ENCODE results near the gene ERCC2.

Gene ERCC2

DNA sequence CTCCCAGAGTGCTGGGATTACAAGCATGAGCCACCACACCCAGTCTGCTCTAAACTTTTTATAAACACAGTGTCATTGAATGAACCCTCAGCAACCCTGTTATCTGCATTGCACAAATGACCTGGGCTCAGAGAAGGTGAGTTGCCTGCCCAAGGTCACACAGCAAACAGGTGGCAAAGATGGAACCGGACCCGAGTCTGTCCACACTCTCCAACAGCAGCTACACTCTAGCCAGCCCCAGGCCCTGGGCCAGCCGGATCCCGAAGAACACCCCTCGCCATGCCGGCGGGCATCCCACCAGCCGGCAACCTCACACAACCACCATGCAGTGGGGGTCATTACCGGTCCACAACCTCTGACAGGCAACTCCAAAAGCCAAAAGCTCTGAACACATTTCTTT, 14.5 kb downstream of the ERCC2 start:
- TF ChIP-seq, protein P1, sequence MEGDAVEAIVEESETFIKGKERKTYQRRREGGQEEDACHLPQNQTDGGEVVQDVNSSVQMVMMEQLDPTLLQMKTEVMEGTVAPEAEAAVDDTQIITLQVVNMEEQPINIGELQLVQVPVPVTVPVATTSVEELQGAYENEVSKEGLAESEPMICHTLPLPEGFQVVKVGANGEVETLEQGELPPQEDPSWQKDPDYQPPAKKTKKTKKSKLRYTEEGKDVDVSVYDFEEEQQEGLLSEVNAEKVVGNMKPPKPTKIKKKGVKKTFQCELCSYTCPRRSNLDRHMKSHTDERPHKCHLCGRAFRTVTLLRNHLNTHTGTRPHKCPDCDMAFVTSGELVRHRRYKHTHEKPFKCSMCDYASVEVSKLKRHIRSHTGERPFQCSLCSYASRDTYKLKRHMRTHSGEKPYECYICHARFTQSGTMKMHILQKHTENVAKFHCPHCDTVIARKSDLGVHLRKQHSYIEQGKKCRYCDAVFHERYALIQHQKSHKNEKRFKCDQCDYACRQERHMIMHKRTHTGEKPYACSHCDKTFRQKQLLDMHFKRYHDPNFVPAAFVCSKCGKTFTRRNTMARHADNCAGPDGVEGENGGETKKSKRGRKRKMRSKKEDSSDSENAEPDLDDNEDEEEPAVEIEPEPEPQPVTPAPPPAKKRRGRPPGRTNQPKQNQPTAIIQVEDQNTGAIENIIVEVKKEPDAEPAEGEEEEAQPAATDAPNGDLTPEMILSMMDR (IDR thresholded peaks at IDR 0.05), result no peak

DNA sequence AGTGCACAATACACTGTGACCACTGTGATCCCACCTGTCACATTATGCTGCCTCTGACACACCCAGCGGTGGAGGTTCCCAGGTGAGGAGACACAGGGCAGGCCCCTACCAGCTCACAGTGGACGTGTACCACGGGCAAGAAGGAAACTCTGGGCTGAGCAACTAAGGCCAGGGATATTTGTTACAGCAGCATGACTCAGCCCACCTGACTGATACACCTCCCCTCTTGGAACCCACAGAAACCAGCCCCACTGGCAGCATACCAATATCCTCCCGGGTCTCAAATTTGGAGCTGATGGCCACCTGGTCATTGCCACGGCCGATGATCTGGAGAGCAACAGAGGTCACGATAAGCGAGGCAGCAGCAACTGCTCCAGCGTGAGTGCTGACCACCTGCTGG, 15.0 kb downstream of the ERCC2 start:
- TF ChIP-seq, protein P1 (IDR thresholded peaks at IDR 0.05), result no peak

DNA sequence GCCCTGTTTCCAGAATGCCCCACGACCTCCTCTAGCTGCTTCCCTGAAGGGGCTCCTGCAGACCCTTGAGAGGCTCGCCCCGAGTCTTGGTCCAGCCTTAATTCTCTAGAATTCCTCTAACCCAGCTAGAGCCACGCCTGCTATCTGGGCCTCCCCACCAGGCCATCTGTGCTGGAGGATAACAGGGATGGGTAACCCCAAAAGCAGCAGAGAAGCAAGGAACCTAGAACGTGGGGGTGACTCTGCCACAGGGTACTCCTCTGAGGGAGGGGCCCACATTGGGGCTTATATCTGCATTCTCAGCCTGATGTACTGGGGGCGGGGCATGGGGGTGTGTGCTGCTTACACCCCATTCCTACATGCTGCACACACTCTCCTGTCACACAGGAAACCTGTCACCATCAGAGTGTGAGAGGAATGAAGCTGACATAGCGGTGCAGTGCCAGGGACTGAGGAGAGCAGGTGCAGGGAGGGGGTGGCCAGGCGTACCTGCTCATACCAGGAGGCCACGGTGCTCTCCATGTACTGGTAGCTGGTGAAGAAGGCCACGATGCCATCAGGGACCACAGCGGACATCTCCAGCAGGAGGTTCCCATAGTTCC, 16.0 kb downstream of the ERCC2 start:
- TF ChIP-seq, protein P1 (IDR thresholded peaks at IDR 0.05), result no peak

DNA sequence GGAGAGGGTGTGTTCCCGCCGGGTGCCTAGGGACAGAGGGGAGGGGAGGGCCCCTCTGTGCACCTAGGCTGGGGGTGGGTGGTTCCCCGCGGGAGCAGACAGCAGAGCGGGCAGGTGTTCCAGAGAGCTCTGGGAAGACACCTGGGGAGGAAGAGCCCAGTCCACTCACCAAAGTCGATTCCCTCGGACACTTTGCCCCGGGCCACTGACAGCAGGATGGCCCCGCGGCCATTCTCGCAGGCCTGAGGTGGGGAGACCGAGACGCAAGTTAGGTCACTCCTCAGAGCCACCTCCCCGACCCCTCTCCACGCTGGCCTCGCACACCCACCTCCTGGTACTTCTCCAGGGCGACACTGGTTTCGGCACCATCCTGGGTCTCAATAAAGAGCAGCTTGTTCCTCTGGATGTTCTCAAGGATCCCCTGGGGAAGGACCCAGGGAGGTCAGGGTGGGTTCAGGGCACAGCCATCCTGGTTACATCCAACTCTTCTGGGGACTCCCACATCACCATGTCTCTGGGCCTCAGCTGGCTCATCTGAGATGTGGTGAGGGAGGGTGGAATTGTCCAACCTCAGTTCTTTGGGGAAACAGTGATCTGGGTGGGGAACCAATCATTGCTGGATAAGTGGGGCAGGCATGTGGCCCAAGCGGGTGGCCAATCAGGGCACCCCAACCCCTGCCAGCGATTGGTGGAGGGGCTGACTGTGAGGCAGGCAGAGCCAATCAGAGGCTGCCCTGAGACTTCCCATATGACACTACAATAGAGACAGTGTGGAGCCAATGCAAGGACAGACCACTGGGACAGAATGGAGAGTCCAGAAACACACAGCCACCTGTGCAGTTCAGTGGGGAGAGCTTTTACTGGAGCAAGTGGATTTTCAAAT, 17.2 kb downstream of the ERCC2 start:
- TF ChIP-seq, protein P1 (IDR thresholded peaks at IDR 0.05), result no peak

DNA sequence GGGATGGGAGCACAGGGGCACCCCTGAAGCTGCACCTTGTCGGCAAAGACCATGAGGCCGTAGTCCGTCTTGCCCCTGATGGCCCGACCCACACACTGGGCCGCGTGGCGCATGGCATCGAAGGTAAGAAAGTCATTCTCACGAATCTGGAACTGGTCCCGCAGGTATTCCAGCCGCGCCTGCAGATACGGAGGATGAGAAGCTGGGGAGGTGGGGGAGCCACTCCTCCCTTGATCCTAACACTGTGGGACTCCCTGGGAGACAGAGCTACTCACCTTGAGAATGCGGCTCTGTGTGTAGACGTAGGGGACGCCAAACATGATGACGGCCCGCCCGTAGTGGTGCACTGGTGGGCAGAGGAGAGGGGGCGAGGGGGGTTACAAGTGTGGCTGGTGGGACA, 17.9 kb downstream of the ERCC2 start:
- TF ChIP-seq, protein P1 (IDR thresholded peaks at IDR 0.05), result no peak

DNA sequence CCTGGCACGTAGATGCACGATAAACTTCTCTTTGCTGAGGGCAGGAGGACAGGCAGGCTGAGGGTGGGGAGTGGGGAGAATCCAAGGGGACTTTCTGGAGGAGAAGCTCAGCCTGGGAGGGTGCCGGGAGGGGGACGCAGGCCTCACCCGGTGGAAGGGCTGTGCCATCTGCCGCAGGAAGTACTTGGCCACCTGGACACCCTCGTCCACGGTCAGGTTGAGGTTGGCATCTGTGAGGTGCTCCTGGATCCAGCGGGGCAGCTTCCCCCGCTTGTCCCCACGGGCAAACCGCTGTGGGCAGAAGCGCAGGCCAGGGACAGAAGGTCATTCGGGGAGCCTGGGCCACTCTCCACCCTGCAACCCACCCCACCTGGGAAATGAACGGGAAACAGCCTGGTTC, 18.3 kb downstream of the ERCC2 start:
- TF ChIP-seq, protein P1 (IDR thresholded peaks at IDR 0.05), result no peak

DNA sequence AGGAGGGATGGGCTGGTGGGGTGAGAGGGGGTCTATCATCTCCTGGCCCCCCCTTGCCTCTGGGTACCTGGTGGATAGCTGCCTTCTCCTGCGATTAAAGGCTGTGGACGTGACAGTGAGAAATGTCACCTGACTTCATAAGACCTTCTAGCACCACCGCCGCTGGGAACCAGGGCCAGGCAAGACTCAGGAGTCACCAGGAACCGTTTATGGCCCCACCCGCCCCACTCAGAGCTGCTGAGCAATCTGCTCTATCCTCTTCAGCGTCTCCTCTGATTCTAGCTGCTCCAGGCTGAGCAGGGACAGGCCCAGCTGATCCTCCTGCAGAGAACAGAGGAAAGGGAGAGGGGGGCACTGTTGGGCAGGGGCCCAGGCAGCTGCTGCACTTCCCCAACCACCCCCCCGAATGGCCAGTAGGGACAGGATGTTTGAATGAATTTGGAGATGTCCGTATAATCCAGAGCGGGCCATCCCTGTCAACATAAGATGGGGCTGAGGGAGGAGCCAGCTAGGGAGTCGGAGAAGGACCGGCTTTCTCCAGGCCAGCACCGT, 18.9 kb downstream of the ERCC2 start:
- TF ChIP-seq, protein P1 (IDR thresholded peaks at IDR 0.05), result no peak
